Esophagus muscularis mucosa (tissue), 4 donors: ENCODE results near the gene GFPT2. TPM values are rescaled to one million over a fixed set of nuclear protein-coding genes. Genes with fewer than 3 reads are reported as not detected.

Experiments used
- DNase-seq: peaks from one replicate; pipeline ENCODE4 v3.0.0-alpha.2; 2017; ENCODE audit errors: extremely low spot score
- H3K27ac ChIP-seq, 4 donors: fragments of 200-600 bp; sonication (generic); replicated peaks in 1 of 4; 1 replicate in 3 of 4; 2 replicates in 1 of 4; pipeline ENCODE4 v1.5.1; 2016 to 2019; ENCODE audit warnings: mild to moderate bottlenecking in 1 of 4
- H3K27me3 ChIP-seq, 4 donors: fragments of 200-600 bp; sonication (generic); one replicate each; pipeline versions ENCODE4 v1.5.1 to v1.6.0; 2016 to 2019
- H3K36me3 ChIP-seq, 4 donors: fragments of 200-600 bp; sonication (generic); one replicate each; pipeline ENCODE4 v1.5.1; 2016 to 2019
- H3K4me1 ChIP-seq, 4 donors: fragments of 200-600 bp; sonication (generic); one replicate each; pipeline ENCODE4 v1.5.1; 2016 to 2019
- H3K4me3 ChIP-seq, 4 donors: fragments of 200-600 bp; sonication (generic); 1 replicate in 2 of 4; 2 replicates in 2 of 4; pipeline ENCODE4 v1.5.1; 2016 to 2019; ENCODE audit warnings: mild to moderate bottlenecking in 4 of 4, moderate library complexity in 1 of 4
- H3K9me3 ChIP-seq, 4 donors: fragments of 200-600 bp; sonication (generic); 1 replicate in 3 of 4; 2 replicates in 1 of 4; pipeline ENCODE4 v1.5.1; 2016 to 2019
- CTCF ChIP-seq, 3 experiments: fragments of 200-600 bp in 2 of 3; fragments of 450-650 bp in 1 of 3; sonication (generic) in 2 of 3; IDR thresholded peaks; one replicate each; pipeline ENCODE4 v1.5.1; 2017 to 2019; ENCODE audit warnings: antibody characterized with exemption in 3 of 3, mild to moderate bottlenecking in 2 of 3, moderate library complexity in 1 of 3
- EP300 ChIP-seq: sonication (generic); formaldehyde crosslinking; IDR thresholded peaks from one replicate; pipeline ENCODE4 v1.6.1; 2017; ENCODE audit warnings: antibody characterized with exemption
- POLR2A ChIP-seq: fragments of 450-650 bp; IDR thresholded peaks from one replicate; pipeline ENCODE4 v1.6.1; 2017; ENCODE audit warnings: antibody characterized with exemption, moderate library complexity, mild to moderate bottlenecking, low read depth
- POLR2AphosphoS5 ChIP-seq, 2 donors: sonication (generic); formaldehyde crosslinking; IDR thresholded peaks; one replicate each; pipeline ENCODE4 v1.6.1; 2017; ENCODE audit warnings: antibody characterized with exemption in 2 of 2
- WGBS: methylation state at CpG from one replicate; pipeline ENCODE4 v1.1.5; 2018; 5-methylcytosine and 5-hydroxymethylcytosine counted together
- intact Hi-C: fragments of 100-400 bp; cut with DNase I; formaldehyde crosslinking; loops from one replicate; pipeline ENCODE4 v1.15.1; 2023
- total RNA-seq, 4 donors: library from RNA; depleted of rRNA; stranded (reverse); fragments of >200 nt; gene quantifications; one replicate each; pipeline versions ENCODE4 v1.1.0 to v1.2.1, GENCODE V29; 2016

GFPT2 gene
- total RNA-seq, 4 donors from 2014 or later: 30.1 to 114 (median 33.6) TPM

- H3K4me3 ChIP-seq: no peak overlapping the region
- no peaks in the 10 kb centered on the region for H3K27me3 ChIP-seq
- peaks cover 0 to 26% (median 9%) of the 10 kb centered on the region in 4 donors for H3K4me1 ChIP-seq
- intact Hi-C loops: loop anchor here (5.0 kb wide), 1 partner anchor 37 kb away; the partner anchor contains the start of gene MAPK9
- peak overlapping the region in 3 of 4 donors; percentile 9 to 66 (median 41) for H3K27ac ChIP-seq
- H3K36me3 ChIP-seq: peaks cover 0 to 26% (median 5%) of the 10 kb centered on the region in 4 donors
- no peaks in the 10 kb centered on the region for H3K9me3 ChIP-seq
- WGBS: 91% methylated on average over 7 of the region's 8 CpGs
- TF ChIP-seq POLR2AphosphoS5 (IDR thresholded peaks at IDR 0.05): no peak
- no peak for TF ChIP-seq CTCF (IDR thresholded peaks at IDR 0.05)
- no peak for TF ChIP-seq POLR2A
- no peak for TF ChIP-seq EP300
- no peak for DNase-seq
Observed at GRCh38 chr5:180329606-180330269, 23.4 kb downstream of the GFPT2 start.

DNA sequence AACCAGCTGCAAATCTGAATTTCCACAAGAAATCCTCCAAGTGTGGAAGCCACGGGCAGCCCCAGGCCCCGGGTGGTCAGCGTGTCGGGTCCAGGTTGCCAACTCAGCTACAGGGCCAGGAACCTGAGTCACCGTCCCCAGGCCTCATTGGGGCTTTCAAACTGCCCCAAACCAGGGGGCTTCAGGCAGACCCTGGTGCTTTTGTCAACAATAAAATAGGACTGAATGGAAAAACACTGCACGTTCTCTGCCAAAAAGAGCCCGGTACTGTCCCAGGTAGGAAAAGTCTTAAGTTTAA, 24.0 kb downstream of the GFPT2 start:
- intact Hi-C loops: loop anchor here (5.0 kb wide), 1 partner anchor 37 kb away; the partner anchor contains the start of gene MAPK9
- Histone ChIP-seq H3K36me3 (peaks cover 0 to 24% (median 2%) of the 10 kb centered on the region in 4 donors), H3K27me3 (no peaks in the 10 kb centered on the region), H3K9me3 (no peaks in the 10 kb centered on the region), H3K27ac (no peak overlapping the region), H3K4me3 (no peak overlapping the region), H3K4me1 (peaks cover 0 to 26% (median 8%) of the 10 kb centered on the region in 4 donors)
- TF ChIP-seq CTCF (IDR thresholded peaks at IDR 0.05) (no peak), EP300 (no peak), POLR2AphosphoS5 (IDR thresholded peaks at IDR 0.05) (no peak), POLR2A (no peak)
- whole genome bisulfite sequencing: 88% methylated on average over 7 of the region's 7 CpGs
- DNase-seq: no peak

DNA sequence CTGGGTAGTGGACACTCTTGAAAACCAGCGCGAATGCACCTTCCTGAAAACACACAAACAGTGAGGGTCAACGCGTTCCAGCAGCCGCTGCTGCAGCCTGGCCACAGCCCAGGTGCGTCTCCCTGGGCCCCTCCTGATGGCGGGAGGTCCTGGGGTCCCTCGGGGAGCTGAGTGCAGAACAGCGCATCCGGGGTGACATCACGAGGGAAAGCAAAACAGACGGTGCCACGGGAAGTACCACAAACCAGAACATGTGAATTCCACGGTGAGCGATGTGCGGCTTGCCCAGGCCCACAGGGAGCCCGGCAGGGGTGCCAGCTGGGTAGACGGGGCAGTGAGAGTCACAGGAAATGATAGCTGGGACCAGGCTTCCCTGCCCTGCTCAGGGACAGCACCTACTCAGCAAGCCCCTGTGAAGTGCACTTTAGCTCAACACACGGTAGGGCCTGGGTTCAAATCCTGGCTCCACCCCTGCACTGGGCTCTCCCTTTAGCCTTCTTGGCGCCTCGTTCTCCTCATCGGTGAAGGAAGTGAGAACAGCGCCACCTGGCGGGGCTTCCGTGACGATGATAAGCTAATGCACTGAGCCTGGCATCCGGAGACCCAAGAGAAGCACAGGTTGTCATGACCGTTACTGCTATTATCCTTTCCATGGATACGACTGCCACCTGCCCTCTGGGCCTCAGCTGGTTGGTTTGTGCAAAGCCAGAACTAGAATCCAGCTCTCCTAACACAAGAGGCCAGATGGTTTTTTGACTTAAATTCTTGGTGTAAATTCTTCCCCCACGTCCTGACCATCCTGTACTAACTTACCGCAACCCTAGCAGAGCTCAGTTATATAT, 24.6 kb downstream of the GFPT2 start:
- no peak for DNase-seq
- Histone ChIP-seq H3K36me3 (peaks cover 2 to 26% (median 8%) of the 10 kb centered on the region in 4 donors), H3K9me3 (no peaks in the 10 kb centered on the region), H3K4me3 (no peak overlapping the region), H3K4me1 (peaks cover 0 to 26% (median 7%) of the 10 kb centered on the region in 4 donors), H3K27me3 (no peaks in the 10 kb centered on the region), H3K27ac (peak overlapping the region in 1 of 4 donors; percentile 7)
- peak; percentile 62 to 76 (median 72) for TF ChIP-seq CTCF (IDR thresholded peaks at IDR 0.05)
- TF ChIP-seq POLR2AphosphoS5 (IDR thresholded peaks at IDR 0.05): no peak
- intact Hi-C loops: loop anchor here (5.0 kb wide), 1 partner anchor 36 kb away; the partner anchor contains the start of gene MAPK9
- WGBS: 80% methylated on average over 29 of the region's 31 CpGs

DNA sequence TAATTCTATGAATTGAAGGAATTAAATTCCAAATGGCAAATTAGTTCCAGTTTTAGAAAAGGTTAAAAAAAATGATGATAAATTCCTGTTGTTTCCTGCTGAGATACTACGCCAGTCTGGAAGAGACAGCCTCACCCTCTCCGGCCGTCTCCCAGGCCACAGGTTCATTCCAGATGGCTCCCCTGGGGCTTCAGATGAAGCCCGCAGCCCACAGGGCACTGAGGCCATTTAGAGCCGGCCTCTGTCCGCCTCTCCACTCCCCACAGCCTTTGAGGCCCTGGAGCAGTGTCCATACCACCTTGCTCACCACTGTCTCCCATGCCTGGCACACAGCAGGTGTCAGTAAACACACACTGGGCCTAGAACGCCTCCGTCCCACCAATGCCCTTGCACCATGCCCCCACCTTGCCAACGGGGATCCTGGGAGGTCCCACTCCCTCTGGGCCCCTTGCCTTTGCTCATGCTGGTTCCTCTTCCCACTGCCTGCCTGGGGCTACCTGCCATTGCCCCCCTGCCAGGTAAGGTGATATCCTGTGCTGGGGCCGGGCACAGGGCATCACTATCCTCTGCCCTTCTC, 26.1 kb downstream of the GFPT2 start:
- no peaks in the 10 kb centered on the region for H3K27me3 ChIP-seq
- TF ChIP-seq CTCF (IDR thresholded peaks at IDR 0.05) (no peak), POLR2AphosphoS5 (IDR thresholded peaks at IDR 0.05) (no peak), POLR2A (no peak), EP300 (no peak)
- DNase-seq: no peak
- H3K4me1 ChIP-seq: peaks cover 0 to 20% (median 7%) of the 10 kb centered on the region in 4 donors
- H3K27ac ChIP-seq: no peak overlapping the region
- no peaks in the 10 kb centered on the region for H3K9me3 ChIP-seq
- intact Hi-C loops: loop anchor here (5.0 kb wide), 1 partner anchor 35 kb away; the partner anchor contains the start of gene MAPK9
- no peak overlapping the region for H3K4me3 ChIP-seq
- 87% methylated on average over 7 of the region's 10 CpGs for WGBS
- H3K36me3 ChIP-seq: peaks cover 7 to 36% (median 13%) of the 10 kb centered on the region in 4 donors
